Measurements from ENCODE around the gene STX4. TPM values are rescaled to one million over a fixed set of nuclear protein-coding genes. Genes with fewer than 3 reads are reported as not detected.
A peak's percentile ranks its signal among the peaks of the same experiment; 100 is the strongest.

The STX4 gene
- total RNA-seq, 1 experiment from 2014 or later, result 26.0 TPM

- Histone ChIP-seq H3K27me3 (ENCODE audit: insufficient read depth, low read length) (no peaks in the 10 kb centered on the region), H3K9me3 (ENCODE audit: control insufficient read depth in 1 of 2, insufficient read depth in 1 of 2, low read depth in 1 of 2, low read length in 2 of 2) (no peaks in the 10 kb centered on the region), H3K79me2 (ENCODE audit: insufficient read depth, low read length) (no peaks in the 10 kb centered on the region), H3K9ac (ENCODE audit: low read length) (no peak overlapping the region), H3K4me1 (ENCODE audit: control insufficient read depth in 1 of 2, insufficient read depth in 2 of 2, low read length in 2 of 2) (peaks cover 8 to 29% of the 10 kb centered on the region in 2 experiments), H3K4me2 (ENCODE audit: low read length) (no peak overlapping the region), H3K36me3 (ENCODE audit: control insufficient read depth in 1 of 2, insufficient read depth in 2 of 2, low read length in 2 of 2) (no peaks in the 10 kb centered on the region), H2AFZ (ENCODE audit: low read depth, low read length, poor library complexity, severe bottlenecking) (no peak overlapping the region), H4K20me1 (ENCODE audit: insufficient read depth) (no peaks in the 10 kb centered on the region), H3K9me2 (ENCODE audit: insufficient read depth) (no peaks in the 10 kb centered on the region), H3K27ac (ENCODE audit: low read depth, low read length) (no peak overlapping the region), H3K4me3 (replicated peaks in 1 of 2; ENCODE audit: low read depth in 1 of 2, low read length in 2 of 2) (no peak overlapping the region)
- ChIA-PET RAD21 (ENCODE audit: low non-redundant PET in 1 of 2, low total read pairs in 2 of 2, uncharacterized antibody in 2 of 2, unreplicated experiment in 2 of 2) (no interaction called here), CTCF (no interaction called here), POLR2A (no interaction called here)
- intact Hi-C loops (cut with micrococcal nuclease), result no loop called here
- ATAC-seq, result no peak
- no peak for DNase-seq (ENCODE audit: low read depth, low spot score)
- TF ChIP-seq EGR1 (IDR thresholded peaks at IDR 0.05; ENCODE audit: low read depth), result no peak
- TF ChIP-seq JUND (IDR thresholded peaks at IDR 0.05), result no peak
- no peak for TF ChIP-seq POLR2AphosphoS5 (IDR thresholded peaks at IDR 0.05; ENCODE audit: low read depth, low read length)
- no peak for TF ChIP-seq ELF1 (IDR thresholded peaks at IDR 0.05; ENCODE audit: borderline replicate concordance, low read depth)
- TF ChIP-seq SRF (IDR thresholded peaks at IDR 0.05; ENCODE audit: low read depth), result no peak
- TF ChIP-seq, protein P1, sequence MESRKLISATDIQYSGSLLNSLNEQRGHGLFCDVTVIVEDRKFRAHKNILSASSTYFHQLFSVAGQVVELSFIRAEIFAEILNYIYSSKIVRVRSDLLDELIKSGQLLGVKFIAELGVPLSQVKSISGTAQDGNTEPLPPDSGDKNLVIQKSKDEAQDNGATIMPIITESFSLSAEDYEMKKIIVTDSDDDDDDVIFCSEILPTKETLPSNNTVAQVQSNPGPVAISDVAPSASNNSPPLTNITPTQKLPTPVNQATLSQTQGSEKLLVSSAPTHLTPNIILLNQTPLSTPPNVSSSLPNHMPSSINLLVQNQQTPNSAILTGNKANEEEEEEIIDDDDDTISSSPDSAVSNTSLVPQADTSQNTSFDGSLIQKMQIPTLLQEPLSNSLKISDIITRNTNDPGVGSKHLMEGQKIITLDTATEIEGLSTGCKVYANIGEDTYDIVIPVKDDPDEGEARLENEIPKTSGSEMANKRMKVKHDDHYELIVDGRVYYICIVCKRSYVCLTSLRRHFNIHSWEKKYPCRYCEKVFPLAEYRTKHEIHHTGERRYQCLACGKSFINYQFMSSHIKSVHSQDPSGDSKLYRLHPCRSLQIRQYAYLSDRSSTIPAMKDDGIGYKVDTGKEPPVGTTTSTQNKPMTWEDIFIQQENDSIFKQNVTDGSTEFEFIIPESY (IDR thresholded peaks at IDR 0.05; ENCODE audit: extremely low read depth, insufficient replicate concordance, low read length), result no peak
- TF ChIP-seq RAD21 (IDR thresholded peaks at IDR 0.05; ENCODE audit: low read depth), result no peak
- BruUV-seq (replicated peaks), result no TSS peak
These were observed 17.1 kb downstream of the STX4 start for GRCh38 chr16:31050280-31051030.

- H3K9me3 ChIP-seq (ENCODE audit: control insufficient read depth in 1 of 2, insufficient read depth in 1 of 2, low read depth in 1 of 2, low read length in 2 of 2), result no peaks in the 10 kb centered on the region
- peak overlapping the region; percentile 21; the same call in 1 of the 2 replicates for H3K9ac ChIP-seq (ENCODE audit: low read length)
- TF ChIP-seq, protein P1 (IDR thresholded peaks at IDR 0.05; ENCODE audit: extremely low read depth, insufficient replicate concordance, low read length), result no peak
- TF ChIP-seq CEBPB (IDR thresholded peaks at IDR 0.05; ENCODE audit: low read depth) (no peak), CBX3 (IDR thresholded peaks at IDR 0.05; ENCODE audit: low read depth) (peak; percentile 87; the same call in 1 of the 2 replicates), FOSL1 (IDR thresholded peaks at IDR 0.05; ENCODE audit: low read depth) (peak; percentile 81), ZNF274 (IDR thresholded peaks at IDR 0.05; ENCODE audit: low read depth, low read length) (no peak), SP1 (IDR thresholded peaks at IDR 0.05; ENCODE audit: low read depth) (peak; percentile 75), MAX (IDR thresholded peaks at IDR 0.05) (peak; percentile 65), JUND (IDR thresholded peaks at IDR 0.05) (peak; percentile 81), SIN3A (IDR thresholded peaks at IDR 0.05; ENCODE audit: low read depth) (peak; percentile 64; the same call in 1 of the 2 replicates), TCF7L2 (IDR thresholded peaks at IDR 0.05; ENCODE audit: borderline replicate concordance, extremely low read depth, insufficient read depth, insufficient read length) (no peak)
- TF ChIP-seq, protein P2, sequence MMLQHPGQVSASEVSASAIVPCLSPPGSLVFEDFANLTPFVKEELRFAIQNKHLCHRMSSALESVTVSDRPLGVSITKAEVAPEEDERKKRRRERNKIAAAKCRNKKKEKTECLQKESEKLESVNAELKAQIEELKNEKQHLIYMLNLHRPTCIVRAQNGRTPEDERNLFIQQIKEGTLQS (IDR thresholded peaks at IDR 0.05), result no peak
- ChIA-PET RAD21 (ENCODE audit: low non-redundant PET in 1 of 2, low total read pairs in 2 of 2, uncharacterized antibody in 2 of 2, unreplicated experiment in 2 of 2) (no interaction called here), CTCF (no interaction called here), POLR2A (no interaction called here)
- no peaks in the 10 kb centered on the region for H4K20me1 ChIP-seq (ENCODE audit: insufficient read depth)
- intact Hi-C loops (cut with micrococcal nuclease), result no loop called here
- DNase-seq (ENCODE audit: low read depth, low spot score) (peak; percentile 72), ATAC-seq (peak; percentile 97)
- H3K27ac ChIP-seq (ENCODE audit: low read depth, low read length), result no peak overlapping the region
- H3K79me2 ChIP-seq (ENCODE audit: insufficient read depth, low read length), result no peaks in the 10 kb centered on the region
- H3K4me2 ChIP-seq (ENCODE audit: low read length), result peak overlapping the region; percentile 71
- H3K4me1 ChIP-seq (ENCODE audit: control insufficient read depth in 1 of 2, insufficient read depth in 2 of 2, low read length in 2 of 2), result peaks cover 8 to 22% of the 10 kb centered on the region in 2 experiments
- no peaks in the 10 kb centered on the region for H3K36me3 ChIP-seq (ENCODE audit: control insufficient read depth in 1 of 2, insufficient read depth in 2 of 2, low read length in 2 of 2)
- no peaks in the 10 kb centered on the region for H3K9me2 ChIP-seq (ENCODE audit: insufficient read depth)
- H3K4me3 ChIP-seq (replicated peaks in 1 of 2; ENCODE audit: low read depth in 1 of 2, low read length in 2 of 2), result no peak overlapping the region; a peak in 1 of 4 replicates
- no peak overlapping the region for H2AFZ ChIP-seq (ENCODE audit: low read depth, low read length, poor library complexity, severe bottlenecking)
- no TSS peak for BruUV-seq (replicated peaks)
- H3K27me3 ChIP-seq (ENCODE audit: insufficient read depth, low read length), result no peaks in the 10 kb centered on the region
These were observed 18.8 kb downstream of the STX4 start for GRCh38 chr16:31052114-31052513.
